ENCODE results near the gene PTCH1.

- TF ChIP-seq POLR2A (IDR thresholded peaks at IDR 0.05; ENCODE audit: low read depth, low read length) (no peak), POLR2AphosphoS5 (IDR thresholded peaks at IDR 0.05; ENCODE audit: low read depth, low read length) (no peak), TAF1 (IDR thresholded peaks at IDR 0.05; ENCODE audit: borderline replicate concordance, low read depth, low read length) (no peak)
Observed at GRCh38 chr9:95516221-95516733, 494 bp downstream of the PTCH1 start.
